ENCODE measurements around the gene MOCOS. TPM values are rescaled to one million over a fixed set of nuclear protein-coding genes. Genes with fewer than 3 reads are reported as not detected.

Gene MOCOS
- total RNA-seq, 1 donor from 2014 or later, result 0.25 TPM

Other genes with a start within 250 kb of the MOCOS start
- 82.6 TPM for gene RPRD1A, start 119.9 kb upstream of the MOCOS start, total RNA-seq
- 150 TPM for gene SLC39A6, start 58.2 kb upstream of the MOCOS start, total RNA-seq
- gene ELP2, start 57.6 kb upstream of the MOCOS start, total RNA-seq, result 79.2 TPM
- gene FHOD3, start 110.2 kb downstream of the MOCOS start, total RNA-seq, result 41.6 TPM